OCI-LY1 (cell line): Measurements from ENCODE around the gene RCAN1.

Experiments
- H2AFZ ChIP-seq: fragments of 200-600 bp; sonication (generic), shearing (Covaris generic); 2 replicates; pipeline ENCODE4 v1.6.0; 2014; ENCODE audit warnings: antibody characterized with exemption, mild to moderate bottlenecking, low read length
- H3F3A ChIP-seq: fragments of 200-600 bp; sonication (generic), shearing (Covaris generic); 2 replicates; pipeline ENCODE4 v1.6.0; 2014; ENCODE audit warnings: mild to moderate bottlenecking, antibody characterized with exemption, low read length, moderate library complexity; ENCODE audit not compliant: insufficient read depth
- H3K27ac ChIP-seq: fragments of 200-600 bp; sonication (generic); 2 replicates; pipeline ENCODE4 v1.5.1; 2014; ENCODE audit warnings: low read length, mixed run types, mild to moderate bottlenecking, low read depth; ENCODE audit not compliant: poor library complexity, severe bottlenecking
- H3K27me3 ChIP-seq: fragments of 200-600 bp; sonication (generic); 2 replicates; pipeline ENCODE4 v1.6.0; 2014; ENCODE audit warnings: antibody characterized with exemption, mild to moderate bottlenecking, low read length, moderate library complexity; ENCODE audit not compliant: insufficient read depth
- H3K36me3 ChIP-seq: fragments of 200-600 bp; sonication (generic); 2 replicates; pipeline ENCODE4 v1.6.1; 2014; ENCODE audit warnings: mild to moderate bottlenecking, antibody characterized with exemption, low read length, moderate library complexity, mixed read lengths; ENCODE audit not compliant: insufficient read depth
- H3K4me1 ChIP-seq: fragments of 200-600 bp; sonication (generic); 2 replicates; pipeline ENCODE4 v1.5.1; 2014; ENCODE audit warnings: mild to moderate bottlenecking, low read length, moderate library complexity; ENCODE audit not compliant: insufficient read depth, severe bottlenecking
- H3K4me2 ChIP-seq: fragments of 200-600 bp; sonication (generic), shearing (Covaris generic); 2 replicates; pipeline ENCODE4 v1.6.1; 2014; ENCODE audit warnings: low read length
- H3K4me3 ChIP-seq: fragments of 200-600 bp; sonication (generic); 2 replicates; pipeline ENCODE4 v1.5.1; 2014; ENCODE audit warnings: low read length, low read depth, mild to moderate bottlenecking, mixed read lengths; ENCODE audit not compliant: poor library complexity, severe bottlenecking
- H3K79me2 ChIP-seq: fragments of 200-600 bp; shearing (Covaris generic); 2 replicates; pipeline ENCODE4 v1.6.1; 2016; ENCODE audit warnings: mixed run types, low read length, mixed read lengths; ENCODE audit not compliant: insufficient read depth
- H3K9ac ChIP-seq: fragments of 200-600 bp; sonication (generic), shearing (Covaris generic); 2 replicates; pipeline ENCODE4 v1.6.1; 2014; ENCODE audit warnings: mild to moderate bottlenecking, low read length, mixed read lengths
- H3K9me2 ChIP-seq: fragments of 200-600 bp; sonication (generic), shearing (Covaris generic); 2 replicates; pipeline ENCODE4 v1.6.1; 2014; ENCODE audit warnings: low read depth, mild to moderate bottlenecking, low read length, mixed read lengths
- H3K9me3 ChIP-seq: fragments of 200-600 bp; shearing (Covaris generic); 2 replicates; pipeline ENCODE4 v1.6.1; 2014; ENCODE audit warnings: low read length, mixed read lengths
- H4K20me1 ChIP-seq: fragments of 200-600 bp; sonication (generic), shearing (Covaris generic); 2 replicates; pipeline ENCODE4 v1.6.0; 2016; ENCODE audit warnings: mild to moderate bottlenecking, low read length; ENCODE audit not compliant: insufficient read depth
- EZH2 ChIP-seq: fragments of 200-600 bp; sonication (generic), shearing (Covaris generic); IDR thresholded peaks from 2 replicates; pipeline ENCODE4 v1.8.0; 2017; ENCODE audit warnings: borderline replicate concordance, mixed run types, mild to moderate bottlenecking, antibody characterized with exemption, low read length, moderate library complexity, mixed read lengths
- TF ChIP-seq, protein P1 (sequence below): fragments of 200-600 bp; sonication (generic), shearing (Covaris generic); IDR thresholded peaks from 2 replicates; pipeline ENCODE4 v1.5.1; 2017; ENCODE audit warnings: mild to moderate bottlenecking, antibody characterized with exemption, low read length, moderate library complexity, mixed read lengths

The RCAN1 gene

GRCh38 chr21:34613679-34614627, 960 bp downstream of the RCAN1 start:
- TF ChIP-seq EZH2 = no peak
- TF ChIP-seq, protein P1, sequence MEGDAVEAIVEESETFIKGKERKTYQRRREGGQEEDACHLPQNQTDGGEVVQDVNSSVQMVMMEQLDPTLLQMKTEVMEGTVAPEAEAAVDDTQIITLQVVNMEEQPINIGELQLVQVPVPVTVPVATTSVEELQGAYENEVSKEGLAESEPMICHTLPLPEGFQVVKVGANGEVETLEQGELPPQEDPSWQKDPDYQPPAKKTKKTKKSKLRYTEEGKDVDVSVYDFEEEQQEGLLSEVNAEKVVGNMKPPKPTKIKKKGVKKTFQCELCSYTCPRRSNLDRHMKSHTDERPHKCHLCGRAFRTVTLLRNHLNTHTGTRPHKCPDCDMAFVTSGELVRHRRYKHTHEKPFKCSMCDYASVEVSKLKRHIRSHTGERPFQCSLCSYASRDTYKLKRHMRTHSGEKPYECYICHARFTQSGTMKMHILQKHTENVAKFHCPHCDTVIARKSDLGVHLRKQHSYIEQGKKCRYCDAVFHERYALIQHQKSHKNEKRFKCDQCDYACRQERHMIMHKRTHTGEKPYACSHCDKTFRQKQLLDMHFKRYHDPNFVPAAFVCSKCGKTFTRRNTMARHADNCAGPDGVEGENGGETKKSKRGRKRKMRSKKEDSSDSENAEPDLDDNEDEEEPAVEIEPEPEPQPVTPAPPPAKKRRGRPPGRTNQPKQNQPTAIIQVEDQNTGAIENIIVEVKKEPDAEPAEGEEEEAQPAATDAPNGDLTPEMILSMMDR = no peak
- Histone ChIP-seq H3F3A (no peaks in the 10 kb centered on the region), H3K4me1 (peaks cover 7% of the 10 kb centered on the region), H3K4me2 (peak overlapping the region; percentile 68), H3K36me3 (no peaks in the 10 kb centered on the region), H3K9me2 (no peaks in the 10 kb centered on the region), H3K27ac (no peak overlapping the region), H3K27me3 (peaks cover 9% of the 10 kb centered on the region; the same call in 1 of the 2 replicates), H3K9me3 (no peaks in the 10 kb centered on the region), H2AFZ (no peak overlapping the region), H4K20me1 (no peaks in the 10 kb centered on the region), H3K9ac (peak overlapping the region; percentile 41; the same call in 1 of the 2 replicates), H3K79me2 (no peaks in the 10 kb centered on the region), H3K4me3 (peak overlapping the region; percentile 61)

GRCh38 chr21:34612557-34612956, 2.4 kb downstream of the RCAN1 start:
- Histone ChIP-seq H3K4me2 (no peak overlapping the region), H3K27ac (no peak overlapping the region), H3K4me3 (no peak overlapping the region), H3K27me3 (peaks cover 9% of the 10 kb centered on the region; the same call in 1 of the 2 replicates), H3K9ac (no peak overlapping the region), H3K9me3 (no peaks in the 10 kb centered on the region), H3K36me3 (no peaks in the 10 kb centered on the region), H3K4me1 (peaks cover 7% of the 10 kb centered on the region), H3F3A (no peaks in the 10 kb centered on the region), H2AFZ (no peak overlapping the region), H3K79me2 (no peaks in the 10 kb centered on the region), H3K9me2 (no peaks in the 10 kb centered on the region), H4K20me1 (no peaks in the 10 kb centered on the region)
- no peak for TF ChIP-seq EZH2
- TF ChIP-seq, protein P1 = no peak

GRCh38 chr21:34612056-34612455, 2.9 kb downstream of the RCAN1 start:
- Histone ChIP-seq H3K9me2 (no peaks in the 10 kb centered on the region), H3K79me2 (no peaks in the 10 kb centered on the region), H3K4me2 (no peak overlapping the region), H3K27me3 (peaks cover 9% of the 10 kb centered on the region; the same call in 1 of the 2 replicates), H3K27ac (no peak overlapping the region), H3F3A (no peaks in the 10 kb centered on the region), H3K4me3 (no peak overlapping the region), H4K20me1 (no peaks in the 10 kb centered on the region), H3K9ac (no peak overlapping the region), H3K36me3 (no peaks in the 10 kb centered on the region), H2AFZ (no peak overlapping the region), H3K4me1 (peaks cover 7% of the 10 kb centered on the region), H3K9me3 (no peaks in the 10 kb centered on the region)
- no peak for TF ChIP-seq EZH2
- TF ChIP-seq, protein P1 = no peak
